ENCODE data around the gene CKAP5.

Gene CKAP5

DNA sequence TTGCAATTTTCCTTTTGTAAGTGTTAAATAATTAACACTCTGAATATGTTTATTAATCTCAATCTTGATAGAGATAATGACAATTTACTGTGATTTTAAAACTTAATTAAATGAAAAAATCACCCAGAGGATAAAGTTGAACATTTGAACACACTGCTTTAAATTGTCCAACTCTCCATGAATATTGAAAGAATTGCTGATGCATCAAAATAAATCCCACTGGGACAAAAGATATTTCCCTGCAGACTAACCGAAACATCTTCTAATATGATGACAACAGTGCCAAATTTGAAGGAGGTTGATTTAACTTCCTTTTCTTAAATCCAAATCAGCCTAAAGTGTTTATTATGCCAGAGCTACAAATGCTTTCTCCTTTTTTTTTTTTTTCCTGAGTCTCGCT lies 79.4 kb downstream of the CKAP5 start:
- DNase-seq (ENCODE audit: low spot score): no peak

DNA sequence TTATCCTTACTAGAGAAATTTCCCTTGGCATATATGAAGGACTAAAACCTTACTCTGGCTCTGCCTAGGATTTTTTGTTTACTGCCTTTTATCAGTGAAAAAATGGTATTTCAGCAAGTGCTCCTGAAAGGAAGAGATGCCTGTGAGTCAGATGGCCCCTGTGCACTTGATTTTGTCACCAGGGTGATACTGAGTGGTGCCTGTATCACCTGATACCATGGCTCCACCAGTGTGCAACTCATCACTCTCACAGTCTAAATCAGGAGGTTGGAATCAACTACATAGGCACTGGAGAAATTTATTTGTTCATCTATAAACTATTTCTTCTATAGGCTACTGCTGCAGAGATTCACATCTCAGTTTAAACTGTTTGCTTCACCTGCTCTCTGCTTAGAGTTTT lies 83.8 kb downstream of the CKAP5 start:
- DNase-seq (ENCODE audit: low spot score): no peak

DNA sequence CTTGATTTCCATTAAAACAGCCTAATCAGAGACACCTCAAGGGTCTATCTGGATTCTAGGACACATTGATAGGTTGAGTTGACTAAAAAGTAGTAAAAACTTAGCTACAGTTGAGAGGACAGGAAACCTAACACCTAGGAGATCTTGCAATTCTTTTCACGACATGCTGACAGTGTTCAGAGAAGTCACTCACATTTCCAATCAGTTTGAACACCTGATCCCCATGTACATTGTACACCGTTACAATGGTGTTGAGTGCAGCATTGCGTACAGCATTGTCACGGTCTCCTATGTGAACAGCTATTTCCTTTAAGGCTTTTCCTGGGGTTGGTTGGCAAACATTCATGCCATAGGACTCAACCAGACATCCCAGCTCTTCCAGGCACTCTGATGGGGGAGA lies 84.3 kb downstream of the CKAP5 start:
- DNase-seq (ENCODE audit: low spot score): no peak

DNA sequence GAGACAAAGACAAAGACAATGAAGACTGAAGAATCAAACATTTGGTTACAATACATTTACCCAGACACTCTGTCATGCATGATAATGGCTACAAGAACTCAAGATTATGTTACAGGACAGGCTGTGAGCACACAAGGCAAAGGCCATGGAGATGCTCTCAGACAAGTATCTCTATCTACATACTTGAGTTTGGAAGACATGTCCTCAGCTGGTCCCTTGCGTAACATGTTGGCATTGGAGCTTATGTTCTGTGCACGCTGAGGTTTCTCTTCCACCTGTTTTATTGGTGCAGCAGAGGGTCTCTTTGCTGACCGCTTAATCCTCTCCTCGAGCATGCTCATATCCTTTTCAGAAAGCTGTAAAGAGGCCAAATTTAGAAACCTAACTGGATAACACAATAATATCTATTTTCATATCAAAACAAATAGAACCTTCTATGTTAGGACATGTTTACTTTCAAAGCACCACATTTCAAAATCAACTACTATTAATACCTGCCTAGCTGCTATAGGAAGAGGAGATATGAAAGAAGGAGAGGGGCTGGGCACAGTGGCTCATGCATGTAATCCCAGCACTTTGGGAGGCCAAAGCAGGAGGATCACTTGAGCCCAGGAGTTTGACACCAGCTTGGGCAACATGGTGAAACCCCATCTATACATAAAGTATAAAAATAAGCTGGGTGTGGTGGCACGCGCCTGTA lies 85.5 kb downstream of the CKAP5 start:
- DNase-seq (ENCODE audit: low spot score): no peak

DNA sequence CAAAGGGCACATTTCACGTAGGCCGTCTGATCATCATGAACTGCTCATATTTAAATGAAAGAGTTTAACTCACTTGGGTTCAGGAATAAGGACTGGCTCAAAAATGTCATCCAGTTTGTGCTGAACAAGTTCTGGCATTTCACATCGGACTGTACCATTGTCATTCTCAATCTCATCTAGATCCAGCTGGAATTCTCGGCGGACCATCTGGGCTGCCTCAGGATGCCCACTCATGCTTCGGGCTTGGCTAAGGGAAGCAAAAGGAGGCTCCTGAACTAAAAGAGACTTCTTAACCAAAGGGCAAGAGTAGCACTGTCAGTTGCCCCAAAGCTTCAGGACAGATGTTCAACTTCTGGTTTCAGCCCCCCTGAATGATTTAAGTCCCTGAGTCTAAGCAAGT lies 86.9 kb downstream of the CKAP5 start:
- DNase-seq (ENCODE audit: low spot score): no peak

DNA sequence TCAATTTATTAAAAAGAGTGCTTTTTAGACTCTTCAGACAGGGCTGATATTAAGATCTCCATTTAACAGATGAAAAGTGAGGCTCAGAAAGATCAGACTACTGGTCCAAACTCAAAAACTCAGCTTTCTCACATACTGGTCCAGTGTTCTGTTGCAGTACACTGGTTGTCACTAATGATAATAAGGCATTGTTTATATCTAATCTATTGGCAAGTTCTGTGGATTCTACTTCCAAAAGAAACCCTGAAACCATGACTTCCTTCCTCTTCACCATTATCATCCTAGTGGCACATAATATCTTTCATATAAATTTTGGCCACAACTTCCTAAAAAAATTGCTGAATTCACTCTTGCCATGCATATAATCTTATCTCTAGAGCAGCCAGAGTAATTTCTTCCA lies 90.1 kb downstream of the CKAP5 start:
- DNase-seq (ENCODE audit: low spot score): no peak

DNA sequence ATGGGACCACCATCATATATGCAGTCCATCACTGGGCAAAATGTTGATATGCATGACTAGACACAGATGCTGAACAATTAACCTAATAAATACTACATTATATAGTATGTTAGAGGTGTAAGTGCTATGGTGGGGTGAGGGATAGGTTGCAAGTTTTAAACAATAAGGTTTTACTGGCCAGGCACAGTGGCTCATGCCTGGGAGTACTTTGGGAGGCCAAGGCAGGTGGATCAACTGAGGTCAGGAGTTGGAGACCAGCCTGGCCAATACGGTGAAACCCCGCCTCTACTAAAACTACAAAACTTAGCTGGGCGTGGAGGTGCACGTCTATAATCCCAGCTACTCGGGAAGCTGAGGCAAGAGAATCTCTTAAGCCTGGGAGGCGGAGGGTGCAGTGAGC lies 98.9 kb downstream of the CKAP5 start:
- no peak for DNase-seq (ENCODE audit: low spot score)

DNA sequence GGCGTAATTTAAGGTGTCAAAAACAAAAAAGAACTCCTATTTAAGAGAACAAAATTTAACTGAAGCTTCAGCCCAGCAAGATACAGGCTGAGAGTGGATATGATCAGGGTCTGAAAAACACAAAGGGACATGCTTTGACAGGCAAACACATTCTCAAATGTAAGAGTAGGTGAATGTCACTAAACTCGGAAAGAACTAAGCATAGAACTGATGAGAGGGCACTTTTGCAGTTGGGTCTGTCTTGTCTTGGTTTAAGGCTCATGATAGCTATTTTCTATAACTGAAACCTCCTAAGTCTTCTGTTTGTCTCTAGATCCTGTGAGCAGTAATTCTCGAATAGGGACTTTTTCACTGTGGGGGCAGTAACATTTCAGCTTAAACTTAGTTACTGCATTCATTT lies 100.1 kb downstream of the CKAP5 start:
- DNase-seq (ENCODE audit: low spot score): no peak

DNA sequence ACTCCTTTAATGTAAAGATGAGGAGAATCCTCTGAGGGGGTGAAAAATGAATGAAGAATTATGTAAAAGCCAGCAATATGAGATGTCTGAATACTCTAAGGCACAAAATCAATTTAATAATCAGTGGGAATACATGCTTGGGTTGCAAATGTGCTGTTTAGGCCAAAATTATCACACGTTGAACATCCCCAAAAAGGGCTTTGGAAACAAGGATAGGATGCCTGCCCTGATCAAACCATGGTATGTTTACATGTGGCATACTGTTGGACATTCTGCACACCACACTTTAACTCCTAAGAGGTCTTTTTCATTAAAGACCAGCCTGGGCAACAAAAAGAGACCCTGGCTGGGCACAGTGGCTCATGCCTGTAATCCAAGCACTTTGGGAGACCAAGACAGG lies 100.8 kb downstream of the CKAP5 start:
- no peak for DNase-seq (ENCODE audit: low spot score)

DNA sequence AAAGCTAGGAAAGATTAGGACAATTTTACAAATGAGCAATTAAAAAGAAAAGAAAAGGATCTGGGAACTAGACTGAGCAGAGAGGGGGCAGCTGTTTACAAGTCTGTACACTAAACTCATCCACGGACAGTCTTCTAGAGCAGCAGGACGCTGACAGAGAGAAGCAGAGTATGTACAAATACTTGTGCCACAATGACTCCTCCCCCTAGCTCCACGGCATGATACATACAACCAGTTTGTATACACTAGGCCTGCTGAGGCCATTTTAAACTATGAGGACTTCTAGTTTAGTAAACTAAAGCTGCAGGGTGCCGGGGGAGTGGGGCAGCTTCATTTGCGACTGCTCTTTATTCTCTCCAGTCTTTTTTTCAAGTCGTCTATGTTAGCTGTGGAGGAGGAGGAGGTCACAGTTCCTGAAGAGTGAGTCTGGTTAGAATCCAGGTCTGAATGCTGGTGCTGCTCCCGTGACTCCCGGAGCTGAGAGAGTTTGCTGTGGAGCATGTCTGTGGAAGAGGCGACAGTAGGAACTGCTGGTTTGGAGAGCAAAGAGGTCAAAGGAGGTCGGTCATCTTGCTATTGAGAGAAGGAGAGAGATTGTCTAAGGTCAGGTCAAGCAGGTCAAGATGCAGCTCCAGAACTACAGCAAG lies 102.3 kb downstream of the CKAP5 start:
- DNase-seq (ENCODE audit: low spot score): no peak

DNA sequence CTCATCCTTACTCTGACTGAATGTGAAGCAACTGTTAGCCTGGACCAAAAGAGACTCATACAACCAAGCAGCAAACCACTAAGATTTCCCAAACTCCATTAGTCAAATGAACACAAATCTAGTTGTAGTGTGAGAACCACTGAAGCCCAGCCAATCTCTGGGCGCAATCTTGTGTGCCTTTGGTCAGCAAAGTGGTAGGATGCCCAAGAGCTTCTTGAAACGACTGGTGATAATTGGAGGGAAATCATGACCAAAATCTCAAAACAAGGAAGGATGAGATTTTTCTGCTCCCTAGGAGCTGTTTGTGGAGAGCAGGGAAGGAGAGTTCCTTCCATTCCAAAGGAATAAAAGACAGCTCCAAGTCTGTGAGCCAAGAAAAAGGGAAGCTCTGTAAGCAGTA lies 103.0 kb downstream of the CKAP5 start:
- no peak for DNase-seq (ENCODE audit: low spot score)

DNA sequence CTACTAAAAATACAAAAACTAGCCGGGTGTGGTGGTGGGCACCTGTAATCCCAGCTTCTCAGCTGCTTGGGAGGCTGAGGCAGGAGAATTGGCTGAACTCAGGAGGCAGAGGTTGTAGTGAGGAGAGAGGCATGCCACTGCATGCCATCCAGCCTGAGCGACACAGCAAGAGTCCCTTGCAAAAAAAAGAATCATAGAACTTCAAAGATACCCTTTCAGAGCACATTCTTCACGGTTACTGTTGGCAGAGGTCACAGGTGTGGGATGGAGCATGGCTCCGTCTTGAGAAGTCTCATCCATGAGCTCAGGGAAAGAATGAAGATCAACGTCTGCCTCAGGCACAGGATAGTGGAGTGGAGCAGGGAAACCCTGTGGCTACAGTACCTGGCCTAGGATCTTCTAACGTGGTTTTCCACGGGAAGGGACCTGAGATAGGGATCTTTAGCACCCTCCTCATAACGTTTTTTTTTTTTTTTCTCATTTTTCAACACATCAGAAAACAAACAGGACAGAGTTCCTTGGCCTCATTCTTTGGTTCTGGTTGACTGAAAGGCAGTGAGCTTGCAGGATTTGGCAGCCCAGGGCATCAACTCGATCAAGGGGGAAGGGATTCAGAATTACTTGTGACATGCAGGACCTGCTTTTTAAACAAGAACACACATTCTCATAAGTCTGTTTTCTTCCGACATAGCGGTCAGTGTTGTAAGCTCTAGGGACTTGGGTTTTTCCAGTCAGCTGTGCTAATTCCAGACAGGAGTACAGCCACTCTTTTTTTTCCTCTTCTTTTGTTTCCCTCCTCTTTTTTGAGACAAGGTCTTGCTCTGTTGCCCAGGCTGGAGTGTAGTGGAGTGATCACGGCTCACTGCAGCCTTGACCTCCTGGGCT lies 104.2 kb downstream of the CKAP5 start:
- DNase-seq (ENCODE audit: low spot score): no peak

DNA sequence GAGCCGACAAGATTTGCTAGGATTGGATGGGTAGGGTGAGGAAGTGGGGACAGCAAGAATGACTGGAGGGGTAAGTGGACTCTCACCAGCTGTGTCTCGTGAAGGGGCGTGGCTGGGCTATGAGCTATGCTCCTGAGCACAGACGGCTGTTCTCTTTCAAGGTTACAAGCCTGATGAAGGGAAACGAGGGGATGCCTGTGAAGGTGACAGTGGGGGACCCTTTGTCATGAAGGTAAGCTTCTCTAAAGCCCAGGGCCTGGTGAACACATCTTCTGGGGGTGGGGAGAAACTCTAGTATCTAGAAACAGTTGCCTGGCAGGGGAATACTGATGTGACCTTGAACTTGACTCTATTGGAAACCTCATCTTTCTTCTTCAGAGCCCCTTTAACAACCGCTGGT lies 107.2 kb downstream of the CKAP5 start:
- DNase-seq (ENCODE audit: low spot score): no peak

DNA sequence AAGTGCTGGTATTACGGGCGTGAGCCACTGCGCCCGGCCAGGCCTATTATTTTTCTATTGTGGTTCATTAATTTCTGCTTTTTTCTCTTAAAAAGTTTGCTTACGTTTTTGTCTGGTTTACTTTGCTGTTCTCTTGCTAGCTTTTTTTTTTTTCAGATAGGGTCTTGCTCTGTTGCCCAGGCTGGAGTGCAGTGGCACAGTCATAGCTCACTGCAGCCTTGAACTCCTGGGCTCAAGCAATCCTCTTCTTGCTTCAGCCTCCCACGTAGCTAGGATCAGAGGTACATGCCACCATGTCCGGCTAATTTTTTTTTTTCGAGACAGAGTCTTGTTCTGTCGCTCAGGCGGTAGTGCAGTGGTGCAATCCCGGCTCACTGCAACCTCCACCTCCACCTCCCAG lies 108.4 kb downstream of the CKAP5 start:
- DNase-seq (ENCODE audit: low spot score): no peak

DNA sequence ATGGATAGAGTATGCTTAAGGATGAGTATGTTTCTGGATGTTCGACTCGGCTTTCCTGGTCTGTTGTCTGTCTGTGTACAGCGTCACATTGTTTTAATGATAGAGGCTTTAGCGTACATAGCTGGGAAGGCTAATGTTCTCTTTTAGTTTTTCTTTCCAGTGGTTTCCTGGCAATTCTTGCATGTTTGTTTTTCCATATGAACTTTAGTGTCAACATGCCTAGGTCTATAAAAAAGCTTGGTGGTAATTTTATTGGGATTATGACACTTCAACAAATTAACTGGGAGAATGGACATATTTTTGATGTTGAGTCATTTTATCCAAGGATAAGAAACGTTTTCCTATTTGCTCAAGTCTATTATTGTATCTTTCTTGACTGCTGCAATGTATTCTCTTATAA lies 109.5 kb downstream of the CKAP5 start:
- no peak for DNase-seq (ENCODE audit: low spot score)

DNA sequence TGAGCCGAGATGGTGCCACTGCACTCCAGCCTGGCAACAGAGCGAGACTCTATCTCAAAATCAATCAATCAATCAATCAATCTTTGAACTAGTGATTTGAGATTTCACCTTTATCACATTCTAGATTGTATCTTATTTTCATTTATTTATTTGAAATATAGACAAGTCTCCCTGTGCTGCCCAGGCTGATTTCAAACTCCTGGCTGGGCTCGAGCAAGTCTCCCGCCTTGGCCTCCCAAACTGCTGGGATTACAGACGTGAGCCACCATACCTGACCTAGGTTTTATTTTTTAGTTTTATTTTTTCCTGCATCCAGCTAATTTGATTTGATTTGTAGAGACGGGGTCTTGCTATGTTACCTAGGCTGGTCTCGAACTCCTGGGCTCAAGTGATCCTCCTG lies 109.9 kb downstream of the CKAP5 start:
- DNase-seq (ENCODE audit: low spot score): no peak

DNA sequence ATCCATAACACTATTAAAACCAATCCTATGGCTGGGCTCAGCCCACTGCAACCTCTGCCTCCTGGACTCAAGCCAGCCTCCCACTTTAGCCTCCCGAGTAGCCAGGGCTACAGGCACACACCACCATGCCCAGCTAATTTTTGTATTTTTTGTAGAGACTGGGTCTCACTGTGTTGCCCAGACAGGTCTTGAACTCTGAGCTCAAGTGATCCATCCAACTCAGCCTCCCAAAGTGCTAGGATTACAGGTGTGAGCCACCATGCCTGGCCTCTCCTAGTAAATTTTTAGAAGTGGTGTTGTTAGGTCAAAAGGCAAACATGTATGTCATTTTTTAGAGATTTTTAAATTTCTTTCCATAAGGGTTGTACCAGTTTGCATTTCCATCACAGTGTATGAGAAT lies 112.8 kb downstream of the CKAP5 start:
- DNase-seq (ENCODE audit: low spot score): no peak

DNA sequence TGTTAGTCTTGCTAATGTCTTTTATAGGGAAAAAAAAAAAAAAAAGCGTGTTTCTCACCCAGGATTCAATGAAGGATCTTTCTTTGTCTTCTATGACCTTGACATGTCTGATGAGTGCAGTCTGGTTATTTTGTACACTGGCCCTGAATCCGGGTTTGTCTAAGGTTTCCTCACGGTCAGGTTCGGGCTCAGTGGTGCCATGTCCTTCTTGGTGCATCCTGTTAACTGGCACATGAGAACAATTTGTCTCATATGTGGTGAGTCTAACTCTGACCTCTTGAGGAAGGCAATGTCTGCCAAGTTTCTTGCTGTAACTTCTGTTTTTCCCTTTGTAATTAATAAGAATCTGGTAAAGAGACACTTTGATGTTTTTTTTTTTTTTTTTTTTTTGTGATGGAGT lies 114.5 kb downstream of the CKAP5 start:
- DNase-seq (ENCODE audit: low spot score): no peak

DNA sequence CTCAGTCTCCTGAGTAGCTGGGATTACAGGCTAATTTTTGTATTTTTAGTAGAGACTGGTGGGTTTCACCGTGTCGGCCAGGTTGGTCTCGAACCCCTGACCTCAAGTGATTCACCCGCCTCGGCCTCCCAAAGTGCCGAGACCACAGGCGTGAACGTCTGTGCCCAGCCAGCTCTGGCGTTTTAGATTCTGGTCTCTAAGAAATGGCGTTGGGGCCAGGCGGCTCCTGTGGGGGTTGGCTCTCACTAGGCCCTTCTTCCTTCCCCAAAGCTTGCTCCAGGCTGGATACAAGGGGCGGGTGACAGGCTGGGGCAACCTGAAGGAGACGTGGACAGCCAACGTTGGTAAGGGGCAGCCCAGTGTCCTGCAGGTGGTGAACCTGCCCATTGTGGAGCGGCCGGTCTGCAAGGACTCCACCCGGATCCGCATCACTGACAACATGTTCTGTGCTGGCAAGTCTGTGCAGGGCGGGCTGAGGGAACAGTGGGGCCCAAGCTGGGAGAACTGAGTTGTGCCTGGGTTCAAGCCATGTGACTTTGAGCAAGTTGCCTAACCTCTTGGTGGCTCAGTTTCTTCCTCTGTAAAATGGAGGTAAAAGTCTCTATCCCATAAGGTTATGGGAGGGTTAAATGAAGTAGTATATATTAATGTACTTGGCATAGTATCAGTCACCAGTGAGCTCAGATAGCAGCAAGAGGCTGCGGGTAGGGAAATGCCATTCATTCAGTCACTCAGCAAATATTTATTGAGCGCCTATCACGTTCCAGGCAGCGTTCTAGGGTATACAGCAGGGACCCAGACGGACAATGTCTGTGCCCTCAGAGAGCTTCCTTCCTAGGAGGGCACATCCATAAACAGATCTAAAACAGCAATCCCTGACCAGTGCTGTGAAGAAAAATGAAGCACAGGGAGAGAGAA lies 116.7 kb downstream of the CKAP5 start:
- DNase-seq (ENCODE audit: low spot score): no peak

DNA sequence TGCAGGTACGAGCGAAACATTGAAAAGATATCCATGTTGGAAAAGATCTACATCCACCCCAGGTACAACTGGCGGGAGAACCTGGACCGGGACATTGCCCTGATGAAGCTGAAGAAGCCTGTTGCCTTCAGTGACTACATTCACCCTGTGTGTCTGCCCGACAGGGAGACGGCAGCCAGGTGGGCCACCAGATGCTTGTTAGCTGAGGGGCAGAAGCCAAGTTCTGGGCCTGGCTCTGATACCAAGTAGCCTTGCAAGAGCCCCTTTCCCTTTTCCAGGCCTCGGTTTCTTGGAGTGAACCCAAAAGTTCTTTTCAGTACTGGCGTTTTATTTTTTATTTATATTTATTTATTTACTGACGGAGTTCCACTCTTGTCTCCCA lies 117.4 kb downstream of the CKAP5 start:
- no peak for DNase-seq (ENCODE audit: low spot score)

DNA sequence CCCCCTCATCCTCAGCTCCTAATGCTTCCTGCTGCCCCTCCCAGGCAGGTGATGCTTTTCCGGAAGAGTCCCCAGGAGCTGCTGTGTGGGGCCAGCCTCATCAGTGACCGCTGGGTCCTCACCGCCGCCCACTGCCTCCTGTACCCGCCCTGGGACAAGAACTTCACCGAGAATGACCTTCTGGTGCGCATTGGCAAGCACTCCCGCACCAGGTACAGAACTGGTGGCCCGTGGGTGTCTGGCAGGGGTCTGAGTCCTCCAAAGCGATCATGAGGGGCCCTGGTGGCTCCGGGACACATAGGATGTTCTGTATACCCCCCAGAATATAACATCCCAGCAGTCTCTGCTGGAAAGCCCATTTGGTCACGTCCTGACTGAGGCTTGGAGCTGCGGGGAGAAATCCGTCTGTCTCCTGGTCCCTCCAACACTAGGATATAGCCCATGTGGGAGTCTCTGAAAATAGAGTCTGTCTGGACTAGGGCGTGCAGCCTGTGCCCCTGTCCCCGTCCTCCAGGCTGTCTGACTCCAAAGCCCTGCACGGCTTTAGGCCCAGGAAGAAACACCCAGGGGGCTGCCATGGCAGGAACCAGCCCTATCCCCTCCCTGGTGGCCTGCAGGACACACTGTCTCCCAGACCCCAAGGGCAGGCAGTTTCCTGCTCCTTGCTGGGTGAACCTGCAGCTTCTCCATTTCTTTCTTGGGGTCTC lies 118.0 kb downstream of the CKAP5 start:
- no peak for DNase-seq (ENCODE audit: low spot score)
